Uterine smooth muscle cell (primary cell): ENCODE data around the gene DEF6. TPM values are rescaled to one million over a fixed set of nuclear protein-coding genes. Genes with fewer than 3 reads are reported as not detected.

Experiments used
- total RNA-seq: library from RNA; depleted of rRNA; stranded (reverse); fragments of >200 nt; gene quantifications from 2 replicates; pipeline ENCODE4 v1.2.3, GENCODE V29; 2014

Gene DEF6, protein sequence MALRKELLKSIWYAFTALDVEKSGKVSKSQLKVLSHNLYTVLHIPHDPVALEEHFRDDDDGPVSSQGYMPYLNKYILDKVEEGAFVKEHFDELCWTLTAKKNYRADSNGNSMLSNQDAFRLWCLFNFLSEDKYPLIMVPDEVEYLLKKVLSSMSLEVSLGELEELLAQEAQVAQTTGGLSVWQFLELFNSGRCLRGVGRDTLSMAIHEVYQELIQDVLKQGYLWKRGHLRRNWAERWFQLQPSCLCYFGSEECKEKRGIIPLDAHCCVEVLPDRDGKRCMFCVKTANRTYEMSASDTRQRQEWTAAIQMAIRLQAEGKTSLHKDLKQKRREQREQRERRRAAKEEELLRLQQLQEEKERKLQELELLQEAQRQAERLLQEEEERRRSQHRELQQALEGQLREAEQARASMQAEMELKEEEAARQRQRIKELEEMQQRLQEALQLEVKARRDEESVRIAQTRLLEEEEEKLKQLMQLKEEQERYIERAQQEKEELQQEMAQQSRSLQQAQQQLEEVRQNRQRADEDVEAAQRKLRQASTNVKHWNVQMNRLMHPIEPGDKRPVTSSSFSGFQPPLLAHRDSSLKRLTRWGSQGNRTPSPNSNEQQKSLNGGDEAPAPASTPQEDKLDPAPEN
- total RNA-seq = 0.87 and 0.89 TPM in 2 replicates

DNA sequence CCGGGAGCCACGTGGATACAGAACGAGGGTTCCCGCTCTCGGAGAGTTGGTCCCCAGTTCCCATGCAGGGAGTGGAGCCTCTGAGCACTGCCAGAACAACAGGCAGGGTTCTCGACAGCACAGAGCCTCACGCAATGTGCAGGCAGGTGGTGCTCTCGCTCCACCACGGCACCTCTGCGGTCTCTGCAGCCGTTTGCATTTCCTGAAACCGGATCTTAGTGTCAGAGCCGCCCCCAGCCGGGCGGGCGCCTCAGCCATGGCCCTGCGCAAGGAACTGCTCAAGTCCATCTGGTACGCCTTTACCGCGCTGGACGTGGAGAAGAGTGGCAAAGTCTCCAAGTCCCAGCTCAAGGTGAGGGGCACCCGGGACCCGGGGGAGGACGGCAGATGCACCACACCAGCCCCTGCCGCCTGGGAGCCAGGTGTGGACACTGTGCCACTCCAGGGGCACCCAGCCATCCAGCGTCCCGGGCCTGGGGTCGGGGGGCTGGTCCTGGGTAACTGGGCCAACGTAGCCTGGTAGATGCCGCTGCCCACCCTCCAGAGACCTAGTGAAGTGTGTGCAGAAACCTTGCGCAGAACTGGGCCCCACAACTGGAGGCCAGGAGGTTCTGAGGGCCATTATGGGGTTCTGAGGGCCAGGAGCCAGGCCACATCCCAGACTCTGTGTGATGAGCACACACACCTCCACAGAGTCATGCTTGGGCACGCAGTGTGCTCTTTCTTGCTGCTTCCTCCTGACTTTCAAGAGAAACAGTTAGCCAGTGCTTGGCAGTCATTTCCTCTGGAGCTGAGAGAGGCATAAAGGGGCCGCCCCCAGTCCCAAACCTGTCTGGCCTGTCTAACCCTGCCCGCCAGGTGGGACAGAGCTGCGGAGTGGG is at the start of gene DEF6:
TSS of gene DEF6 (plus strand) at position 218 of the 881 bp plus-strand sequence. CDS start at position 257, 39 bp downstream.

DNA sequence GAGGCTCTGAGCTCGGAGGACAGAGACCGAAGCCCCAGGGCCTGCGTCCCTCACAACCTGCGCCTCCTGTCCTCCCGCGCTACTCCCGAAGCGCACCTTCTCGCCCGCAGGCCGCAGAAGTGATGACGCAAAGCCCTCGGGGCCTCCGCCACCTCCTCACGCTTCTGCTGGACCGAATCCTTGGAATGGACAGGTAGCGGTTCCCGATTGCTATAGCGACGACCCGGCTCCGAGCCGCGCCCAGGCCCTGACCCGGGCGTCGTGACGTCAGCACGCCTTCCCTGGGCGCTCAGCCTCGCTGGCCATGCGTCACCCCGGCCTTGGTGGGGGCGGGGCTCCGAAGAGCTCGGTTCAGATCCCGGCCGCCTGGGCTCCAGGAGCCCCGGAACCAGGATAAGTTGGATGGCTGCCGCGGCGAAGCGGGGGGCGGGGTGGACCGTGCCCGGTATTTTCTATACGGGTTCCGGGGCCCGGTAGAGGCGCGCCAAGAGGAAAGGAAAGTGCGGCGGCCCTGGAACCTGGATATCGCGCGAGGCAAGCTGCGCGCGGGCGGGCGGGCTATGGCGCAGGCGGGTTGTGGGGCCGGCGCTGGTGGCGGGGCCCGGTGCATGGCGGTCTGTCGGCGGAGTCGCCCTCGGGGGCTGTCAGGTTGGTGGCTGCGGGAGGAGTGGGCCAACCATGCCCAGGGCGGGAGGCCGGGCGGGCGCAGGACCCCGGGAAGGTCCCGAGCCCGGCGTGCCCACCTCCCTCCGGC is 38.2 kb upstream of the DEF6 start, which contains the start of gene ZNF76:
TSS of gene ZNF76 (plus strand) at position 542 of the 754 bp plus-strand sequence. CDS start 21,417 bp downstream, outside the sequence.

DNA sequence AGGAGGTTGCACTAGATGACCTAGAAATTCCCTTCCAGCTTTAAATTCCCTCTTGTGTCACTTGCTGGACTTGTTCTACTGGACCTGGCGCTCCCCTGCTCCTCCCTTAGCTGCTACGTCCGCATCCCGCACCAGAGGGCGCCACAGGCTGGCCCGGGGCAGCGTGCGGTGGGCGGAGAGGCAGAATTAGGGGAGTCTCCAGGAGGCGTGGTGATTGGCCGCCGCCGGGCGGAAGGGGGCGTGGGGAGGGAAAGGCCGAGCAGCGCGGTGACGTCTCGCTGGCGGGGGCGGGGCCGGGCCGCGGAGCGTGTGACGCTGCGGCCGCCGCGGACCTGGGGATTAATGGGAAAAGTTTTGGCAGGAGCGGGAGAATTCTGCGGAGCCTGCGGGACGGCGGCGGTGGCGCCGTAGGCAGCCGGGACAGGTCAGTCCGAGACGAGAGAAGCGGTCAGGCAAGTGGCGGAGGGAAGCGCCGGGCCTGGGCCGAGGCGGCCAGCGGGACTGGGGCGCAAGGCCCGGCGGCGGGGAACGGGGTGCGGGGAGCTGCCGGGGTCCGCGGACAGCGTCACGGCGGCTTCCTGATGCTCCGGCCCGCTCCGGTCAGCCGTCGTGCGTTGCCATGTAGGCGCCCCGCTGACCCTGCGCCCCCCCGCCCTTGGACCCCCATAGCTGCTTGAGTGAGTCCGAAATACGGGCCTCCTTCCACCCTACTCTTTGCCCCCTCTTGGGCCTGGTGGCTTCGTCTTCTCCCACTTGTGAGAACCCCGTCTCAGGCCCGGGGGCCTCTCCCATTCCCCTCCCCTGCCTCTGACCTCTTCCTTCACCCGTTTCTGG is 44.9 kb downstream of the DEF6 start, which contains the start of gene PPARD:
TSS of gene PPARD (plus strand) at position 301 of the 834 bp plus-strand sequence. CDS start 68,530 bp downstream, outside the sequence.

Other genes with a start within 250 kb of the DEF6 start
- 0.25 and 0.66 TPM in 2 replicates for gene TCP11, start 156.5 kb upstream of the DEF6 start, total RNA-seq
- gene SCUBE3, start 83.9 kb upstream of the DEF6 start, total RNA-seq = 21.1 and 58.5 TPM in 2 replicates
- 17.9 and 22.0 TPM in 2 replicates for gene ZNF76, start 38.1 kb upstream of the DEF6 start, total RNA-seq
- gene PPARD, start 44.7 kb downstream of the DEF6 start, total RNA-seq = 10.4 and 15.5 TPM in 2 replicates
- gene FANCE, start 154.5 kb downstream of the DEF6 start, total RNA-seq = 10.4 and 13.5 TPM in 2 replicates
- gene RPL10A, start 170.6 kb downstream of the DEF6 start, total RNA-seq = 1,320 and 1,664 TPM in 2 replicates
- gene TEAD3, start 199.3 kb downstream of the DEF6 start, total RNA-seq = 12.5 and 14.2 TPM in 2 replicates
- under 0.01 TPM in 1 of 2 replicates, not detected in the other for gene TULP1, start 215.1 kb downstream of the DEF6 start, total RNA-seq